KMS-11 (cell line): ENCODE measurements around the gene CYP3A5.

ENCODE experiments used
- H2AFZ ChIP-seq: fragments of 200-600 bp; sonication (generic); 2 replicates; pipeline ENCODE4 v1.6.1; 2016; ENCODE audit warnings: antibody characterized with exemption, mixed run types, low read depth
- H3K27ac ChIP-seq: fragments of 200-600 bp; sonication (generic); 2 replicates; pipeline ENCODE4 v1.6.1; 2016; ENCODE audit warnings: mild to moderate bottlenecking, mixed run types
- H3K27me3 ChIP-seq: fragments of 200-600 bp; sonication (generic); 2 replicates; pipeline ENCODE4 v1.6.1; 2017; ENCODE audit warnings: mild to moderate bottlenecking, low read depth, mixed run types, moderate library complexity; ENCODE audit not compliant: insufficient read depth
- H3K36me3 ChIP-seq: fragments of 200-600 bp; sonication (generic); 2 replicates; pipeline ENCODE4 v1.6.1; 2017; ENCODE audit warnings: mild to moderate bottlenecking, mixed run types; ENCODE audit not compliant: insufficient read depth
- H3K4me1 ChIP-seq: fragments of 200-600 bp; sonication (generic); 2 replicates; pipeline ENCODE4 v1.6.1; 2016; ENCODE audit warnings: mild to moderate bottlenecking, low read depth, mixed run types; ENCODE audit not compliant: poor library complexity, severe bottlenecking
- H3K4me2 ChIP-seq: fragments of 200-600 bp; sonication (generic); 2 replicates; pipeline ENCODE4 v1.7.0; 2016; ENCODE audit warnings: mild to moderate bottlenecking, mixed run types
- H3K4me3 ChIP-seq: fragments of 200-600 bp; sonication (generic); IDR thresholded peaks from 2 replicates; pipeline ENCODE4 v1.6.1; 2017; ENCODE audit warnings: low read depth, low read length, mixed read lengths; ENCODE audit not compliant: insufficient read depth
- H3K79me2 ChIP-seq: fragments of 200-600 bp; sonication (generic); 2 replicates; pipeline ENCODE4 v1.6.1; 2016; ENCODE audit warnings: low read depth, mixed run types; ENCODE audit not compliant: insufficient read depth
- H3K9ac ChIP-seq: fragments of 200-600 bp; sonication (generic); 2 replicates; pipeline ENCODE4 v1.6.1; 2016; ENCODE audit warnings: mild to moderate bottlenecking, mixed run types
- H4K20me1 ChIP-seq: fragments of 200-600 bp; sonication (generic); 2 replicates; pipeline ENCODE4 v1.6.1; 2016; ENCODE audit warnings: mild to moderate bottlenecking, mixed run types; ENCODE audit not compliant: insufficient read depth
- TF ChIP-seq, protein P1 (sequence below): fragments of 200-600 bp; sonication (generic); conservative IDR thresholded peaks from 2 replicates; pipeline ENCODE4 v1.6.1; 2017; ENCODE audit warnings: low read depth, mild to moderate bottlenecking, antibody characterized with exemption, low read length, moderate library complexity, mixed read lengths

Gene CYP3A5

DNA sequence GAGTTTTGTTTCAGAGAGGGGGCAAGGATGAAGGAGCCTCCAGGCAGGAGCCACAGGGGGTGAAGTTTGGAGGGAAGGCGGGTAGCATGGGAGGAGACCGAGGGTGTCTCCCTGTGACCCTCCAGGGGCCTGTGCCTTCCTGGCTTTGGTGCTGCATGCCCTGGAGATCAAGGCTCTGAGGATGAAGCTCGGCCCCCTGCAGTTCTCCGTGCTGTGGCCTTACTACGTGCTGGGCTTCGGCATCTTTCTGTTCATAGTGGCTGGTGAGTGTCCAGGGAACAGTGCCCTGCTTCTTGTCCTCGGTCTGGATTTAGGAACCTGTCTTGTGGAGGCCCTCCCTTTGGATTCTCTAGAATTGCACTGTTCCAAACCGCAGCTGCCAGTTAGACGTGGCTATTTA, 72.2 kb downstream of the CYP3A5 start:
- Histone ChIP-seq H3K27me3 (no peaks in the 10 kb centered on the region), H3K9ac (no peak overlapping the region), H3K4me3 (no peak overlapping the region), H2AFZ (no peak overlapping the region), H3K4me1 (no peaks in the 10 kb centered on the region), H3K4me2 (no peak overlapping the region), H3K27ac (no peak overlapping the region), H4K20me1 (no peaks in the 10 kb centered on the region), H3K36me3 (no peaks in the 10 kb centered on the region), H3K79me2 (no peaks in the 10 kb centered on the region)
- TF ChIP-seq, protein P1, sequence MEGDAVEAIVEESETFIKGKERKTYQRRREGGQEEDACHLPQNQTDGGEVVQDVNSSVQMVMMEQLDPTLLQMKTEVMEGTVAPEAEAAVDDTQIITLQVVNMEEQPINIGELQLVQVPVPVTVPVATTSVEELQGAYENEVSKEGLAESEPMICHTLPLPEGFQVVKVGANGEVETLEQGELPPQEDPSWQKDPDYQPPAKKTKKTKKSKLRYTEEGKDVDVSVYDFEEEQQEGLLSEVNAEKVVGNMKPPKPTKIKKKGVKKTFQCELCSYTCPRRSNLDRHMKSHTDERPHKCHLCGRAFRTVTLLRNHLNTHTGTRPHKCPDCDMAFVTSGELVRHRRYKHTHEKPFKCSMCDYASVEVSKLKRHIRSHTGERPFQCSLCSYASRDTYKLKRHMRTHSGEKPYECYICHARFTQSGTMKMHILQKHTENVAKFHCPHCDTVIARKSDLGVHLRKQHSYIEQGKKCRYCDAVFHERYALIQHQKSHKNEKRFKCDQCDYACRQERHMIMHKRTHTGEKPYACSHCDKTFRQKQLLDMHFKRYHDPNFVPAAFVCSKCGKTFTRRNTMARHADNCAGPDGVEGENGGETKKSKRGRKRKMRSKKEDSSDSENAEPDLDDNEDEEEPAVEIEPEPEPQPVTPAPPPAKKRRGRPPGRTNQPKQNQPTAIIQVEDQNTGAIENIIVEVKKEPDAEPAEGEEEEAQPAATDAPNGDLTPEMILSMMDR = no peak

DNA sequence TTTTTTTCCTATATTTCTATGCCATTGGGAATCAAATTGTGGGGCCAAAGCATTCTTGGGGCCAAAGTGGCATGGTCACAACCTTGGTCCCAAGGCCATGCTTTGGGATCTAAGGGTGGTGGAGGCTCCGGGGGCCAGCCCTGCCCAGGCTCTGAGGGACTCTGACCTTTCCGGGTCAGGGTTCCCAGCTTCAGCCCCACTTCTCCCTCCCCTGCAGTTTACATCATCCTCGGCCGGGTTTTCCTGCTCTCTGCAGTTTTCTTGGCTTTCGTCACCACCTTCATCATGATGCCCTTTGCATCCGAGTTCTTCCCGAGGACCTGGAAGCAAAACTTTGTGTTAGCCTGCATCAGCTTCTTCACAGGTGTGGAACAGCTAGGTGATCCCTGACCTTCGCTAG, 73.3 kb downstream of the CYP3A5 start:
- Histone ChIP-seq H3K79me2 (no peaks in the 10 kb centered on the region), H4K20me1 (no peaks in the 10 kb centered on the region), H3K4me3 (no peak overlapping the region), H3K27me3 (no peaks in the 10 kb centered on the region), H3K4me2 (no peak overlapping the region), H3K27ac (no peak overlapping the region), H3K36me3 (no peaks in the 10 kb centered on the region), H2AFZ (no peak overlapping the region), H3K9ac (no peak overlapping the region), H3K4me1 (no peaks in the 10 kb centered on the region)
- TF ChIP-seq, protein P1 = no peak

DNA sequence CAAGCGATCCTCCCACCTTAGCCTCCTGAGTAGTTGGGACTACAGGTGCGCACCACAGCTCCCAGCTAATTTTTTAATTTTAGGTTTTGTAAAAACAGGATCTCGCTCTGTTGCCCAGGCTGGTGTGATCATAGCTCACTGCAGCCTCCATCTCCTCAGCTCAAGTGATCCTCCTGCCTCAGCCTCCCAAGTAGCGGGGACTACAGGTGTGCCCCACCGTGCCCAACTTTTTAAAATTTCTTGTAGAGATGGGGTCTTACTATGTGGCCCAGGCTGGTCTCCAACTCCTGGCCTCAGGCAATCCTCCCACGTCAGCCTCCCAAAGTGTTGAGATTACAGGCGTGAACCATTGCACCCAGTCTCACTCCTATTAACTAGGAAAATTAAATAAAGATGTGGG, 74.3 kb downstream of the CYP3A5 start:
- Histone ChIP-seq H3K36me3 (no peaks in the 10 kb centered on the region), H3K9ac (no peak overlapping the region), H3K4me1 (no peaks in the 10 kb centered on the region), H3K79me2 (no peaks in the 10 kb centered on the region), H4K20me1 (no peaks in the 10 kb centered on the region), H3K27me3 (no peaks in the 10 kb centered on the region), H2AFZ (no peak overlapping the region), H3K4me2 (no peak overlapping the region), H3K4me3 (no peak overlapping the region), H3K27ac (no peak overlapping the region)
- TF ChIP-seq, protein P1 = no peak

DNA sequence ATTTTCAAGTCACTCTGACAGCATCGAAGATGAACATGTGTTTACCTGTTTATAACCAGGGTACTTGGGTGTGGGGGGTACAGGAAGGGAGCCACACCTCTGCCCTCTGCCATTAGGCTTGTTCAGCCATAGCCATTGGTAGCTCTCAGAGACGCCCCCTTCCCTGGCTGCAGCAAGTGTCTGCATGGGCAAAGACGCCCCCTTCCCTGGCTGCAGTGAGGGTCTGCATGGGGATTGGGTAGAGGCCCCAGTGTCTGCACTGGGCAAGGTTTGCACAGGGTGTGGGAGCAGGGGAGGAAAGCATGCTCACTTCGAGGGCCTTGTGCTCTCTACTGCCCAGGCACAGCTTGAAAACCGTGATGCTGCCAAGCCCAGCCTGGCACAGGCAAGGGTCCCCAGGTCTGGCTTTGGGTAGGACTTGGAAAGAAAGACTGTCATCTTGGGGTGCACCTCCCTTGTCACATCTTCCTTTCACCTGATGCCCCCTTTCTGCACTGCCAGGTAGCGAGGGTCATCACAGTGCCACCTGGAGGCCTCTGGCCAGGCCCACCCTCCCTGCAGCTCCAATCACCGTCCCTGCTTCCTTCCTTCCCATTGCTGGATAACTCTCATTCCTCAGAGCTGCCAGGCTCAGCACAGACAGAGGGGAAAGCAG, 78.0 kb downstream of the CYP3A5 start:
- Histone ChIP-seq H3K36me3 (no peaks in the 10 kb centered on the region), H3K27ac (no peak overlapping the region), H4K20me1 (no peaks in the 10 kb centered on the region), H2AFZ (no peak overlapping the region), H3K79me2 (no peaks in the 10 kb centered on the region), H3K4me1 (no peaks in the 10 kb centered on the region), H3K27me3 (no peaks in the 10 kb centered on the region), H3K4me2 (no peak overlapping the region), H3K9ac (no peak overlapping the region), H3K4me3 (no peak overlapping the region)
- TF ChIP-seq, protein P1 = no peak
